ENCODE results near the gene WDFY4. TPM values are rescaled to one million over a fixed set of nuclear protein-coding genes. Genes with fewer than 3 reads are reported as not detected.

The WDFY4 gene
- total RNA-seq, 2 experiments from 2014 or later: 0.11 TPM; not detected in 1

GRCh38 chr10:48993627-48994026 is 309.0 kb downstream of the WDFY4 start:
- ChIA-PET CTCF (no interaction called here), POLR2A (no interaction called here)

- ChIA-PET POLR2A (no interaction called here), CTCF (no interaction called here)
Observed at GRCh38 chr10:48996329-48996728, 311.7 kb downstream of the WDFY4 start.

DNA sequence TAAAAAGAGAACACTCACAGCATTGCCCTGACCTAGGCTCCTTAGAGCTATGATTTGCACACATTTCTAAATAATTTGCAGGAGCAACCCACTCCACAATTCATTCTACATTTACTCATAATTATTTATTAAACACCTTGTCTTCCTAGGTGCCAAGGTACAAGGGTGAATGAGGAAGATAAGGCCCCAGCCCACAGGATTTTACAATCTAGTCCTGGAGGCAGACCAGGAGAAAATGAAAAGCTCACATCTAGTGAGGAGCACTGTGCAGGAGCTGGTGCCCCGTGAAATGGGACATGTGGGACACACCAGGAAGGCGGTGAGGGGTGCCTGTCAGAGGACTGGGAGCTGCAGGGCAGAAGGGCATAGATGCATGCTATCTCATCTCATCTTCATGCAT is 314.7 kb downstream of the WDFY4 start:
- ChIA-PET POLR2A (no interaction called here), CTCF (no interaction called here)

- POLR2A ChIA-PET: no interaction called here
- CTCF ChIA-PET: no interaction called here
Observed at GRCh38 chr10:49000437-49001398, 316.0 kb downstream of the WDFY4 start.

DNA sequence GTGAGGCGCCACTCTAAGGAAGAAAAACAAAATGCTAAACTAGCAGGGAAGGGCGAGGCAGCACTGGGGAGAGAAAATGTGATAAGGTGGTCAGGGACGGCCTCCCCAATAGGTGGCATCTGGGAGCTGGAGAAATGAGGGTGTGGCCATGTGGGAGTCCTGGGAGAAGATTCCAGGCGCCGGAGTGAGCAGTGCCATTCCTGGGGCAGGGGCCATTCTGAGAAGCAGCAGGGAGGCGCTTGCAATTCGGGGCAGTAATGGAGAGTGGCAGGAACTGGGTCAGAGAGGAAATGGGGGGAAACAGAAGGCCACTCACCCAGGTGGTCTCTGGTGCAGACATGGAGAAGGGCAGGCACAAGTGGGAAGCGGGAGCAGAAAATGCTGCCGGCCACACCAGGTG is 316.7 kb downstream of the WDFY4 start:
- POLR2A ChIA-PET: no interaction called here
- CTCF ChIA-PET: no interaction called here

- CTCF ChIA-PET: no interaction called here
- POLR2A ChIA-PET: no interaction called here
Observed at GRCh38 chr10:49001870-49002672, 317.4 kb downstream of the WDFY4 start.

- CTCF ChIA-PET: no interaction called here
- POLR2A ChIA-PET: no interaction called here
Observed at GRCh38 chr10:49005270-49005669, 320.6 kb downstream of the WDFY4 start.

GRCh38 chr10:49007129-49007528 is 322.5 kb downstream of the WDFY4 start:
- POLR2A ChIA-PET: no interaction called here
- CTCF ChIA-PET: no interaction called here

- ChIA-PET POLR2A (no interaction called here), CTCF (no interaction called here)
Observed at GRCh38 chr10:49008091-49008490, 323.4 kb downstream of the WDFY4 start.

GRCh38 chr10:49008505-49009198 is 324.0 kb downstream of the WDFY4 start:
- ChIA-PET POLR2A (no interaction called here), CTCF (no interaction called here)

- CTCF ChIA-PET: no interaction called here
Observed at GRCh38 chr10:49009199-49009979, 324.7 kb downstream of the WDFY4 start.

DNA sequence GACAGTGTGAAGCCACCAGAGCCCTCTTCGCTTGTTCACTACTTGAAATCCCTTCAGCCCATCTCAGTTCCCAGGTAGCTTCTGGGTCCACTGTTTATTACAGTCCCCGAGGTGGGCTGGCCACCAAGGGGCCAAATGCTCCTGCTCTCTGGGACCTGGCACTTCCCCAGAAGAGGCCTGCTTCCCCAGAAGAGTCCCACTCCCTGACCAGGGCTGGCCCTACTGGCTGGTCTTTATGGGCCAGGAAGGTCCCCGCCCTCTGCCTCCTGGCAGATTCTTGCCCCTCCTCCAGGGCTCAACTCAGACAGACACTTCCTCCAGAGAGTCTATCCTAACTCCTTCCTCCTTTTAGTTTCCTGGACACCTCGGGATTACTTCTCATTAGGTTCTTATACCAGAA is 325.6 kb downstream of the WDFY4 start:
- POLR2A ChIA-PET: no interaction called here
- CTCF ChIA-PET: no interaction called here

More at GRCh38 chr10:49009199-49009979, 324.7 kb downstream of the WDFY4 start:
- POLR2A ChIA-PET: no interaction called here

DNA sequence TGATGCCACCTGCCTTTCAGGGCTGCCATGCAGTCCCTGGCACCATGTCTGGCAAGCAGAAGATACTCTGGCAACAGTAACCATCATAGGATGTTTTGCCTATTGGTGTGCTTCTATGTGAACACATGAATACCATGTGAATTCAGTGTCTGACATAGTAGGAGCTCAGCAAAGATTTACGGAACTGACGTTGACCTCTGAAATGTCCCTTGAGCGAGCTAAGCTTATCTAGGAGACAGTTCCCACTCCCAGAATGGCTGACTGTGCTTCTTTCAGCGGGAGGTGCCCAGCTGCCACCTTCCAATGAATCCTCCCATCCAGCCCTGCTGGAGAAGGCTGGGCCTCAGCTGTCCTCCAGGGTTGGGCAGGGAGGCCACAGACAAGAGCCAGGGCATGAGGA is 326.2 kb downstream of the WDFY4 start:
- ChIA-PET POLR2A (no interaction called here), CTCF (no interaction called here)

DNA sequence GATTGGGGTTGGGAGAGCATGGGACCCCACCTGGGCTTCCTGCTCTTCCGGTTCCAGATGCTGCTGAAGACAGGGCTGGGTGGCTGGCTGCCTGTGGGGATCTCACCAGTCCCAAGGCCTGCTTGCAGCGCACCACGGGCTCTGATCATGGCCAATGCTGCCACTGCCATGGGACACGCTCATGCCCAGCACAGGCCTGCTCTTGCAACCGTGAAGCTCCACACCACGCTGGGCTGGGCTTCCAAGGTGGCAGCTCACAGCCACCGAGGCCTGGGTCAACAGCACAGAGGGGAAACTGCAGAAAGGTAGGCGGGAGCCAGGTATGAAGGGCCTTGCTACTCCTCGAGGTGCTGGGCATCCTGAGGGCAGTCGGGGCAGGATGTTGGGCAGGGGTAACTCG is 327.1 kb downstream of the WDFY4 start:
- CTCF ChIA-PET: no interaction called here
- POLR2A ChIA-PET: no interaction called here

- CTCF ChIA-PET: no interaction called here
- POLR2A ChIA-PET: no interaction called here
Observed at GRCh38 chr10:49012603-49013002, 327.9 kb downstream of the WDFY4 start.

DNA sequence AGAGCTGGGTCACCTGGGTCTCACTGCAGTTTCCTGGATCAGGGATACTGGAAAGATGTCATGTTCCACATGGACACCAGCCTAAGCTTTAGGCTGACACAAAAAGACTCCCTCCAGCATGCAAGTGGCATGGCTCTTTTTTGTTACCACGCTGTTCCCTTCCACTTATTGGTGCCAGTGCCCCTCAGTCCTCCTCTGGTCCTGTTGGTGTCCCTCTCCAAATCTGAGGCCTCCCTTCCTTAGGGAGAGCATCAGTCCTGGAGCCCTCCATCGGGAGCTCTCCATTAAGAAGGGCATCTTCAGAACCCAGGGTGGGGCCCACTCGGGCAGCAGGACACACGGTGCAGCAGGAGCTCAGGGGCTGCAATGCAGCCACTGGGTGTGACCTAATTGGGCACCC is 331.0 kb downstream of the WDFY4 start:
- ChIA-PET CTCF (no interaction called here), POLR2A (no interaction called here)

DNA sequence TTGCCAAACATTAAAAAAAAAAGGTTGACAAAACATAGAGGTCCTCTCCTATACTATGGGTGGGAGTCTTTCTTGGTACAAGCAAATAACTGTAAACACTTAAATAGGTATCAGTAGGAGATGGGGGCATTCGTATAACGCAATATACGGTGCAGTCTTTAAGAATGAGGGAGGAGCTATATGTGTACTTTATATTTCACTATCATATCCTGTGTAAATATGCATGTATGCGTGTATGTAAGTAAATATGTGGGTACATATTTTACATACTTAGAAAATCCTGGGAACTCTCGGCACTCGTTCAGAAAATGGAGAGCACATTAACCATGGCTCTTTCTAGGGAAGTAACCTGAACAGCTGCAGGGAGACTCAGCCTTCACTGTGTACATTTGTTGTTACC is 337.0 kb downstream of the WDFY4 start:
- ChIA-PET CTCF (no interaction called here), POLR2A (no interaction called here)

- POLR2A ChIA-PET: no interaction called here
- CTCF ChIA-PET: no interaction called here
Observed at GRCh38 chr10:49023071-49023470, 338.4 kb downstream of the WDFY4 start.

GRCh38 chr10:49023752-49024151 is 339.1 kb downstream of the WDFY4 start:
- CTCF ChIA-PET: no interaction called here

DNA sequence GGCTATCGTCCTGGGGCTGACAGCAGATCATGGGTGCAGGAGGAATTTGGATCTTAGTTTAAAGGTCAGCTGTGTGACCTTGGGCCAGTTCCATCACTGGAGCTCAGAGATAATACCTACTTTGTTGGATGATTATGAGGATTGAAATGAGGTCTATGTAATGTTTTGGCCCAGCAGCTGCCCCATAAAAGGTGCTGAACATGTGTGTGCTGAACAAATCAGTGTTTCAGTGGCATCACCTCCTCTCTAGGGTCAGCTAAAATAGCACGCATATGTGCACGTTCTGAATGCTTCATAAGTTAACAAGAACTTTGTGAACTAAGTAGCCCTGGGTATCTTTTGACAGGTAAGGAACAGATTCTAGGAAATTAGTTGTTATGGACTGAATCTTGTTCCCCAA is 339.8 kb downstream of the WDFY4 start:
- ChIA-PET CTCF (no interaction called here), POLR2A (no interaction called here)

More at GRCh38 chr10:49023752-49024151, 339.1 kb downstream of the WDFY4 start:
- POLR2A ChIA-PET: no interaction called here
